HepG2 (cell line): ENCODE measurements around the gene AKAP9.

ENCODE experiments used
- BRCA1 ChIP-seq: sonication (generic); formaldehyde crosslinking; IDR thresholded peaks from 2 replicates; pipeline ENCODE4 v1.4.0; 2020; ENCODE audit warnings: missing genetic modification reagents
- CEBPB ChIP-seq: IDR thresholded peaks from 2 replicates; pipeline ENCODE4 v1.6.1; 2011; ENCODE audit warnings: low read depth, low read length, improper control_type of control experiment, borderline replicate concordance
- CREM ChIP-seq, 2 experiments: sonication (generic) in 1 of 2; formaldehyde crosslinking in 1 of 2; IDR thresholded peaks; 2 replicates each; pipeline versions ENCODE4 v1.4.0 to v1.6.1; 2016 to 2020; ENCODE audit warnings: antibody characterized with exemption in 1 of 2, mild to moderate bottlenecking in 1 of 2, missing genetic modification reagents in 1 of 2
- EP300 ChIP-seq, 3 experiments: sonication (generic) in 1 of 3; formaldehyde crosslinking in 1 of 3; IDR thresholded peaks; 2 replicates each; pipeline versions ENCODE4 v1.5.1 to v1.6.1; 2011 to 2020; ENCODE audit warnings: low read depth in 2 of 3, low read length in 2 of 3, borderline replicate concordance in 1 of 3, improper control_type of control experiment in 1 of 3, mild to moderate bottlenecking in 1 of 3, missing genetic modification reagents in 1 of 3, moderate library complexity in 1 of 3
- FOSL2 ChIP-seq: sonication (generic); formaldehyde crosslinking; IDR thresholded peaks from 2 replicates; pipeline ENCODE4 v1.4.0; 2020; ENCODE audit warnings: missing genetic modification reagents
- FOXK2 ChIP-seq: fragments of 450-650 bp; IDR thresholded peaks from 2 replicates; pipeline ENCODE4 v1.6.1; 2016
- NCOA1 ChIP-seq: sonication (generic); formaldehyde crosslinking; IDR thresholded peaks from 2 replicates; pipeline ENCODE4 v1.9.0; 2021; ENCODE audit warnings: missing genetic modification reagents
- NR1H2 ChIP-seq: sonication (generic); formaldehyde crosslinking; IDR thresholded peaks from 2 replicates; pipeline ENCODE4 v1.8.1; 2022; ENCODE audit warnings: low read depth, missing genetic modification reagents, borderline replicate concordance
- TCF7L2 ChIP-seq: IDR thresholded peaks from 2 replicates; pipeline ENCODE4 v1.6.1; 2011; ENCODE audit warnings: mild to moderate bottlenecking, low read depth, low read length, moderate library complexity
- USF2 ChIP-seq, 2 experiments: sonication (generic) in 1 of 2; formaldehyde crosslinking in 1 of 2; IDR thresholded peaks; 2 replicates each; pipeline versions ENCODE4 v1.5.1 to v1.6.1; 2011 to 2020; ENCODE audit warnings: borderline replicate concordance in 1 of 2, low read depth in 1 of 2, low read length in 1 of 2, mild to moderate bottlenecking in 1 of 2, missing genetic modification reagents in 1 of 2, moderate library complexity in 1 of 2
- ZNF274 ChIP-seq: sonication (generic); formaldehyde crosslinking; IDR thresholded peaks from 2 replicates; pipeline ENCODE4 v1.5.1; 2020; ENCODE audit warnings: mild to moderate bottlenecking, missing genetic modification reagents
- ZSCAN21 ChIP-seq: sonication (generic); formaldehyde crosslinking; IDR thresholded peaks from 2 replicates; pipeline ENCODE4 v1.8.0; 2022; ENCODE audit warnings: mild to moderate bottlenecking, missing genetic modification reagents, moderate library complexity, borderline replicate concordance
- ZSCAN25 ChIP-seq: sonication (generic); formaldehyde crosslinking; IDR thresholded peaks from 2 replicates; pipeline ENCODE4 v1.8.0; 2022; ENCODE audit warnings: mild to moderate bottlenecking, missing genetic modification reagents
- ZZZ3 ChIP-seq: sonication (generic); formaldehyde crosslinking; IDR thresholded peaks from 2 replicates; pipeline ENCODE4 v1.4.0; 2020; ENCODE audit warnings: missing genetic modification reagents, mild to moderate bottlenecking, borderline replicate concordance

- no peak for TF ChIP-seq NCOA1 (CRISPR knock-in tag)
- no peak for TF ChIP-seq ZNF274 (CRISPR knock-in tag)
- TF ChIP-seq FOXK2, result no peak
- TF ChIP-seq ZSCAN25, result no peak
- TF ChIP-seq ZSCAN21 (CRISPR knock-in tag), result no peak
- no peak for TF ChIP-seq ZZZ3 (CRISPR knock-in tag)
- no peak for TF ChIP-seq EP300 (IDR thresholded peaks at IDR 0.05; ENCODE audit: low read depth in 2 of 2, low read length in 2 of 2)
- no peak for TF ChIP-seq EP300 (CRISPR knock-in tag; IDR thresholded peaks at IDR 0.05; ENCODE audit: borderline replicate concordance)
- TF ChIP-seq USF2 (IDR thresholded peaks at IDR 0.05; ENCODE audit: low read depth, low read length), result no peak
- no peak for TF ChIP-seq USF2 (CRISPR knock-in tag; IDR thresholded peaks at IDR 0.05; ENCODE audit: borderline replicate concordance)
- TF ChIP-seq TCF7L2, result no peak
- no peak for TF ChIP-seq CREM (IDR thresholded peaks at IDR 0.05)
- no peak for TF ChIP-seq CREM (CRISPR knock-in tag; IDR thresholded peaks at IDR 0.05)
- TF ChIP-seq FOSL2 (CRISPR knock-in tag), result no peak
- TF ChIP-seq NR1H2 (CRISPR knock-in tag), result no peak
- no peak for TF ChIP-seq BRCA1 (CRISPR knock-in tag)
- no peak for TF ChIP-seq CEBPB
These were observed 84.6 kb downstream of the AKAP9 start for GRCh38 chr7:92025260-92025659.
